Thyroid gland (tissue), 4 donors: ENCODE measurements around the gene NCS1.

Experiments used
- CTCF ChIP-seq, 6 experiments: fragments of 200-600 bp in 3 of 6; fragments of 450-650 bp in 3 of 6; sonication (generic) in 3 of 6; IDR thresholded peaks; one replicate each; pipeline ENCODE4 v1.5.1; 2016 to 2019; ENCODE audit warnings: antibody characterized with exemption in 6 of 6, mild to moderate bottlenecking in 2 of 6, inconsistent platforms in 1 of 6, moderate library complexity in 1 of 6
- POLR2A ChIP-seq, 2 donors: fragments of 450-650 bp; IDR thresholded peaks; one replicate each; pipeline ENCODE4 v1.6.1; 2017; ENCODE audit warnings: antibody characterized with exemption in 2 of 2, mild to moderate bottlenecking in 2 of 2, moderate library complexity in 1 of 2

GRCh38 chr9:130237763-130238524 is 65.7 kb downstream of the NCS1 start:
- TF ChIP-seq CTCF (IDR thresholded peaks at IDR 0.05) (no peak), POLR2A (IDR thresholded peaks at IDR 0.05) (peak in 1 of 2 donors; percentile 51)
